IPS-15b (cell line): ENCODE measurements around the gene LAMTOR5.
"Not testable (repeated sequence)": the region's sequence is repeated elsewhere in the genome, so short reads cannot be mapped to it uniquely, and the experiment has no call there.

ENCODE experiments used
- H3K27me3 ChIP-seq: one replicate; pipeline ENCODE4 v1.6.1; 2013; ENCODE audit warnings: low read length; ENCODE audit not compliant: control insufficient read depth, insufficient read depth
- H3K36me3 ChIP-seq: one replicate; pipeline ENCODE4 v1.6.1; 2013; ENCODE audit warnings: low read length; ENCODE audit not compliant: control insufficient read depth, insufficient read depth
- H3K4me1 ChIP-seq: one replicate; pipeline ENCODE4 v1.6.1; 2013; ENCODE audit warnings: mild to moderate bottlenecking, low read length; ENCODE audit not compliant: control insufficient read depth, insufficient read depth
- H3K4me3 ChIP-seq: one replicate; pipeline ENCODE4 v1.5.1; 2013; ENCODE audit warnings: low read depth, low read length
- H3K9ac ChIP-seq: one replicate; pipeline ENCODE4 v1.6.1; 2013; ENCODE audit warnings: low read depth, mild to moderate bottlenecking, low read length
- H3K9me3 ChIP-seq: one replicate; pipeline ENCODE4 v1.6.1; 2013; ENCODE audit warnings: mild to moderate bottlenecking, low read length; ENCODE audit not compliant: control insufficient read depth, insufficient read depth

Gene LAMTOR5

DNA sequence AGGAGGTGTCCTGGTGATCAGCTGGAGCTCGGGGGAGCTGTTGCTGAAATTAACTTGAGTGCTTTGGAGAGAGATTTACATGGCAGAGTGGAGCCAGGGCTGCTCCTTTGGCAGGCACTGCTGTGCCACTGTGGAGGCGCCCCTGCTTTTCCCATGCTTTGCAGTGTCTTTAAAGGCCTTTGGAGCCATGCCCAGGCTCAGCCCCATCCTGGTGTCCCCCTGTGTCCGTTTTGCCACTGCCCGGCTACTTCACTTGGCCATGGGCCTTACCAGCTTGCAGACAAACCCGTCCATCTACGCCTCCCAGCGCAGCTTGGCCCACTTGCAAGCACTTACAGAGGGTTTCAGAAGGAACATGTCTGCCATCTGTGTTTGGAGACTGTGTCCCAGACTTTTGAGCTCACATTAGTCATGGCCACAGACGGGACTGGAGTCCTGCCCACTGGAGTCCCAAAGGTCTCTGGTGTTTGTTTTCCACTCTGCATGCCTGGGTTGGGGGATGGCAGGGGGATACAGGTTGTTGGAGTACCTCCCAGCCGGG is 18.2 kb upstream of the LAMTOR5 start:
- H3K9ac ChIP-seq, result no peak overlapping the region
- no peaks in the 10 kb centered on the region for H3K27me3 ChIP-seq
- no peak overlapping the region for H3K4me3 ChIP-seq
- no peaks in the 10 kb centered on the region for H3K4me1 ChIP-seq
- H3K36me3 ChIP-seq, result no peaks in the 10 kb centered on the region
- no peaks in the 10 kb centered on the region for H3K9me3 ChIP-seq

DNA sequence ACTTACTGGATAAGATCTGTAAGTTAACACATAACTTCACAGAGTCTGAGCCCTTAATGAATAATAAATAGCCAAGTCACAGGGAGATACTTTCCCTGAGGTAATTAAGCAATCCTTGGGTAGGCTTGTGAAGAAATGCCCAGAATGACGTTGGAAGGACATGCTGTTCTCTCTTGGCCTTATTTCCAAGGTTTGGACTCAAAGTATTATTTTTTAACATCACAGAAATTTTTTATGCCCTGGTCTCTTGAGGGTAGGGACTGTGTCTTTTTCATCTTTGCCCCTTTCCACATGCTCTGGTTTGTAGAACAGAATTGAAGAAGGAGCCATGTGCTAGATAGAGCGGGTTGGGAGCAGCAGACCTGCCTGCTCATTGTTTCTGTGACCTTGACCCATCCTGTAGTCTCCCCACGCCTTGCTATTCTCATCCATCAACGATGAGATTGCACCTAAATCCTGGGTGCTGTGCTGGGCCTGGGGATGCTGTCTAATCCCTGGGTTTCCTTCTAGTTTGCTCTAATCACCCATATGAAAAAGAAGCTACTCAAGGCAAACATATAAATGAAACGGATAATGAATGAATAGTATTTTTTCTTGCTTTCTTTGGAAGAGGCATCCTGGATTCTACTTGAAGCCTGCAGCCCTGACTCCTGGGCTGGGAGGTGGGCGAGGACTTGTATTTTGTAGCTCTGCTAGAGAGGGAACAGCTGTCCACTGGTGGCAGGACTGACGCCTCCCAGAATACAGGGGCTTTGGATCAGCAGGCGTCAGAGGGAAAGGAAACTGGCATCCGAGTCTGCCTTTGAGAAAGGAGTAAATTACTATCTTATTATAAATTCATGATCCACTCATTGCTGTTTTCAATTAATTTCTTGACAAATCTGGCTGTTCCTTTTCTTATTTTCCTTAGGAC is 17.5 kb upstream of the LAMTOR5 start:
- Histone ChIP-seq H3K4me1 (no peaks in the 10 kb centered on the region), H3K9ac (no peak overlapping the region), H3K4me3 (no peak overlapping the region), H3K27me3 (no peaks in the 10 kb centered on the region), H3K36me3 (no peaks in the 10 kb centered on the region), H3K9me3 (no peaks in the 10 kb centered on the region)

DNA sequence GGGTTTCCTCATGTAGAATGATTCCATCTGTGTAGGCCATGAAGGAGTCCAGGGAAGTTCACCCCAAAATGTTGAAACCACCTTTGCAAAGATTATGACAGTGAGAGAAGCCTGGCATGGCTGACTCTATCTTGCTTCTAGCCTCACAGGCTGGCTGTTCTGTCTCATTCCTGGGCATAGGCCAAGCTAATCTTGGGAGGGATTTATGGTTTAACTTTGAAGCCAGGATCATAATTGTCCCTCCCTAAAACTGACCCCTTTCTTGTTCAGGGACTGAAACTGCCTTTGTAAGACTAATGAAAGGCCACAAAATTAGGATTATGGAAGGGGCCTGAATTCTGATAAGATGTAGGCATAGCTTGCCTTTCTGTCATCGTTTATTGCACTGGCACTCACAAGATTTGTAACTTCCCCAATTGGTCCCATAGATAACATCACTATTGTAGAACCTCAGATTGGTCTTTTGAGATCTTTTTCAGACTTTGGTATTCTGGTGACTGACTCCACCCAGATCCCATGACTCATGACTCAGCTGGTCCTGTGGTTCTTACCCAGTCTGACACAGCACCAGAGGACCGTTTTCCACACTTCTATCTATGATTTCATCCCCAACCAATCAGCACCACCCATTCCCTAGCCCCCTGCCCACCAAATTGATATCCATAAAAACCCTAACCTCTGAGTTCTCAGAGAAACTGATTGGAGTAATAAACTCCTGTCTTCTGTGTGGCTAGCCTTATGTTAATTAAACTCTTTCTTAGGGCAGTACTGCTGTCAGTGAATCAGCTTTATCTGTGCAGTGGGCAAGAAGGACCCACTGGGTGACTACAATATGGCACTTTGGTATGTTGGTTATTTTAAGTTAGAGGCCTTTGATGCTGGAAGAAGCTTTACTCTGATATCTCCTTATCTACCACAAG is 13.6 kb upstream of the LAMTOR5 start:
- Histone ChIP-seq H3K4me1 (no peaks in the 10 kb centered on the region), H3K4me3 (no peak overlapping the region), H3K9ac (no peak overlapping the region), H3K27me3 (no peaks in the 10 kb centered on the region), H3K36me3 (no peaks in the 10 kb centered on the region), H3K9me3 (no peaks in the 10 kb centered on the region)

DNA sequence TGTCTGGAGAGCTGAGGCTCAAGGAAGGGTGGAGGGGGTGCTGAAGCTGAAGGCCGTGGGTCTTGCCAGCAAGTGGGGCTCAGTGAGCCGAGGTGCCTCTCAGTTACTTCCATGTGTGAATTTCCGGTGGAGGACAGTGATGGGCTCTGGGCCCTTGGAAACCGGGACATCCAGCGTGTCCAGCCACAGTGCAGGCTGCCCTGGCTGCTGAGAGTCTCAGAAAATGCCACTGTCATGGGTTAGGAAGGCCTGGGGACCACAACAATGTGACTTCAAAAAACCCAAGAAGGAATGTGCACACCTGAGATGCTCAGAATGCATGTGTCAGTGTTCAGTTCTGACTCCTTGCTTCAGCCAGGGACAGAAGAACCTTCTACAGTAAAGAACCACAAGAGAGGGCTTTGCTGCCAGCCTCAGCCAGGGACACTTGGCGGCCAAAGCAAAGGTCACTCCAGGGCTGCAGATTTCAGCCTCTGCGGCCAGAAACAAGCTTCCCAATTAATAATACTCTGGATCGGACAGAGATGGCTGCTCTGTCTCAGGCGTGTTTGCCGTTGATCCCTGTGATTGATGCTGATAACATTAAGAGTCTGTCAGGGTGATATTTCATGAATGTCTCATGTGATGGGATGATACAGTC is 12.6 kb upstream of the LAMTOR5 start:
- H3K9ac ChIP-seq, result no peak overlapping the region
- no peaks in the 10 kb centered on the region for H3K36me3 ChIP-seq
- no peaks in the 10 kb centered on the region for H3K27me3 ChIP-seq
- no peaks in the 10 kb centered on the region for H3K4me1 ChIP-seq
- H3K4me3 ChIP-seq, result no peak overlapping the region
- no peaks in the 10 kb centered on the region for H3K9me3 ChIP-seq

DNA sequence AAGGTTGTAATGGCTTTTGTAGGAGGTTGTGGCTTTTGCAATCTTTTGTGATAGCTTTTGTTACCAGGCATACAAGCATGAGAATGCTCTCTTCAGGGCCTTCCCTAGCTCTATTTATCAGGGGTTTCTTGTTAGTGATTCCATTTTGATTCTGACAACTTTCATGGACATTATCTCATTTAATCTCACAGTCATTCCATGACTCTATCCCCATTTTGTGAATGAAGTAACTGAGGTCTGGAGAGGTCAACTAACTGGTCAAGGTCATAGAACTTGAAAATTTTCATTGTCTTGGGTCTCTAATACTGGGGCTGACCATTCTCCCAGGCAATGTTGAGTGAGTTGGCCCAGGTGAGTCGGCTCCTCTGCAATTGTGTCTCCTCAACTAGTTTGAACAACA is 11.2 kb upstream of the LAMTOR5 start:
- Histone ChIP-seq H3K4me3 (no peak overlapping the region), H3K4me1 (no peaks in the 10 kb centered on the region), H3K27me3 (no peaks in the 10 kb centered on the region), H3K9me3 (no peaks in the 10 kb centered on the region), H3K9ac (no peak overlapping the region), H3K36me3 (no peaks in the 10 kb centered on the region)

DNA sequence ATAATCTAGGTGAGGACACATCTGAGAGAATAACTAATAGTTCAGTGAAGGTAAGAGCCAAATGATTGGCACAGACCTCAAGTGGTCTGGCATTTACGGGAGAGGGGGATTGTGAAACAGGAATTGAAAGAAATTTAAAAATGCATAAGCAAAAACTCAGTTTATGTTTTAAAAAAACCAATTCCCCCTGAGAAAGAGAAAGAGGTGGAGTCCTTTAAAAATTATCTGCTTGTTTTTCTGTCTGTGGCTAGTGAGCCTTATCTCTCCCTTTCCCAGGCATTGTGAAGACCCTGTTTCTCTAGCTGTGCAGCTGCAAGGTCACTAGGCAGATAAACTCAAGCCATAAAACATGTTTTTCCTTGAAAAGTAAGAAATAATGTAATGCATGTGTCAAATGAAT is 5.6 kb upstream of the LAMTOR5 start:
- H3K36me3 ChIP-seq, H3K4me1 ChIP-seq, H3K9me3 ChIP-seq, H3K27me3 ChIP-seq, H3K4me3 ChIP-seq: not testable (repeated sequence)
- H3K9ac ChIP-seq, result peak overlapping the region; percentile 12

DNA sequence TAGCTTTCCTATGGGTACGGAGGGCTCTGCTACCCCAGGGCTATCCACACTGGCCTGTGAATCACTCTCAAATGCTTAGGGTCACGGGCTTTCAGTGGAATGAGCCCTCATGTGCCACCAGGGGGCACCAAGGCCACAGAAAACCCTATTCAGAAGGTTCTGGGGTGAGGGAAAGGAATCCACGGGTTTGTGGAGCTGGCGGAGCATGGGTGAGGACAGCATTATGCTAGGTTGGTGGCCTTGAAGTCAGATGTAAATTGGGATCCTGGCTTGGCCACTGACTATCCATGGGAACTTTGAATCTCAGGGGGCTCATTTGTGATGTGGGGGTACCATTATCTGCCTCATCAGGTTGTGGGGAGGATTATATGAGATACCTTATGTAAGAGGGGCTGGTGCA is 5.1 kb upstream of the LAMTOR5 start:
- Histone ChIP-seq H3K27me3 (no peaks in the 10 kb centered on the region), H3K9ac (peak overlapping the region; percentile 12), H3K36me3 (no peaks in the 10 kb centered on the region), H3K9me3 (no peaks in the 10 kb centered on the region), H3K4me3 (no peak overlapping the region), H3K4me1 (peaks cover 3% of the 10 kb centered on the region)

DNA sequence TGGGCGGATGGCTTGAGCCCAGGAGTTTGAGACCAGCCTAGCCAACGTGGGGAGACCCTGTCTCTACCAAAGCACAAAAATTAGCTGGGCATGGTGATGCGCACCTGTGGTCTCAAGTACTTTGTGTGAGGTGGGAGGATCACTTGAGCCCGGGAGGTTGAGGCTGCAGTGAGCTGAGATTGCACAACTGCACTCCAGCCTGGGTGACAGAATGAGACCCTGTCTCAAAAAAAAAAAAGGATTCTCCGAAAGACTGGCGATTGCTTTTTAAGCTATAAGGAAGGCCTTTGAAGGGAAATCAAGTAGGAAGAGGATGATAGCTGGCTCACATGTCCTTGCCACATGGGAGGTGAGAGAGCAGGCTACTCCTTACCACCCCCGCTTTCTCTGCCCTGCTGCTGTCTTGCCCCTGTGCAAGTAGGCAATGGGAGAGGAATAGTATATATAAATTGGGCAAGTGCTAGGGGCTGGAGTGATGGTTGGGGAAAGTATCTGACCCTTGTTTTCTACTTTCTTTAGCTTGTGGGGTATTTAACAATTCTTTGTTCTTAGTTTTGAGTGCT is 3.8 kb upstream of the LAMTOR5 start:
- H3K9ac ChIP-seq, result no peak overlapping the region
- H3K27me3 ChIP-seq, result no peaks in the 10 kb centered on the region
- no peak overlapping the region for H3K4me3 ChIP-seq
- peaks cover 3% of the 10 kb centered on the region for H3K4me1 ChIP-seq
- no peaks in the 10 kb centered on the region for H3K36me3 ChIP-seq
- H3K9me3 ChIP-seq, result no peaks in the 10 kb centered on the region

DNA sequence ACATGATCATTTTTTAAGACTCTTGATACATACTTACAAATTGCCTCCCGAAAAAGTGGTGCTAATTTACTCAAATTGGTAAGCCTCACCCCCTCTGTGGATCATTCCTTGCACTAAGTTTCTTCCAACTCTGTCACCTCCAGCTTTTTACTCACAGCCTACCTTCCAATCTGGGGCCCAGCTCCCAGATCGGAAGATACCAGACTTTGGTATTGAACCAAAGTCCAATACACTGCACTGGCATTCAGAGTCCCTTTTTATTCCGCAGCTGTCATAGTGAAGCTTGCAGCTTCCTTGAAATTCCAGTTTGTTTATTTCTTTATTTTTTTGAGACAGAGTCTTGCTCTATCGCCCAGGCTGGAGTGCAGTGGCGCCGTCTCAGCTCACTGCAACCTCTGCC is 1.8 kb upstream of the LAMTOR5 start:
- Histone ChIP-seq H3K36me3 (peaks cover under 1% of the 10 kb centered on the region), H3K4me3 (no peak overlapping the region), H3K9me3 (no peaks in the 10 kb centered on the region), H3K27me3 (no peaks in the 10 kb centered on the region), H3K4me1 (peaks cover 3% of the 10 kb centered on the region), H3K9ac (no peak overlapping the region)

DNA sequence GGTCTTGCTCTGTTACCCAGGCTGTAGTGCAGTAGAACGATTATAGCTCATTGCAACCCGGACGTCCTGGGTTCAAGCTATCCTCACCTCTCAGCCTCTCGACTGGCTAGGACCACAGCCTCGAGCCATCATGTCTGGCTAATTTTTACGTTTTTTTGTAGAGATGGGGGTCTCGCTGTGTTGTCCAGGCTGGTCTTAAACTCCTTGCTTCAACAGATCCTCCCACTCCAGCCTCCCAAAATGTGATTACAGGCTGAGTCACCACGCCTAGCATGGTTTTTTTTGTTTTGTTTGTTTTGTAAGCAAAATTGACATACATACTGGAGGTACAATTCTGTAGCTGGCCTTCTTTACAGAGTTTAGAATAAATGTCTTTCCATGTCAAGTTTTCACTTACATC is 994 bp upstream of the LAMTOR5 start:
- Histone ChIP-seq H3K36me3 (peaks cover 4% of the 10 kb centered on the region), H3K4me3 (peak overlapping the region; percentile 95), H3K9me3 (no peaks in the 10 kb centered on the region), H3K27me3 (no peaks in the 10 kb centered on the region), H3K9ac (no peak overlapping the region), H3K4me1 (peaks cover 3% of the 10 kb centered on the region)

DNA sequence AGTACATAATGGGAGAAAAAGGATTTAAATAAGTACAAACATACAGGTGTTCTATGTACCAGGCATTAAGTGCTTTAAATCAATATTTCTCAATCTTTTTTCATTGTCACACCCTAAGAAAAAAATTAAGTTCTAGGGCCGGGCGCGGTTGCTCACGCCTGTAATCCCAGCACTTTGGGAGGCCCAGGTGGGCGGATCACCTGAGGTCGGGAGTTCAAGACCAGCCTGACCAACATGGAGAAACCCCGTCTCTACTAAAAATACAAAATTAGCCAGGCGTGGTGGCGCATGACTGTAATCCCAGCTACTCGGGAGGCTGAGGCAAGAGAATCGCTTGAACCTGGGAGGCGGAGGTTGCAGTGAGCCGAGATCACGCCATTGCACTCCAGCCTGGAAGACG is 1.1 kb downstream of the LAMTOR5 start:
- H3K36me3 ChIP-seq, H3K9ac ChIP-seq, H3K9me3 ChIP-seq, H3K27me3 ChIP-seq, H3K4me1 ChIP-seq: not testable (repeated sequence)
- H3K4me3 ChIP-seq, result peak overlapping the region; percentile 95
